ENCODE results near the gene NUP188. TPM values are rescaled to one million over a fixed set of nuclear protein-coding genes. Genes with fewer than 3 reads are reported as not detected.

Gene NUP188, protein sequence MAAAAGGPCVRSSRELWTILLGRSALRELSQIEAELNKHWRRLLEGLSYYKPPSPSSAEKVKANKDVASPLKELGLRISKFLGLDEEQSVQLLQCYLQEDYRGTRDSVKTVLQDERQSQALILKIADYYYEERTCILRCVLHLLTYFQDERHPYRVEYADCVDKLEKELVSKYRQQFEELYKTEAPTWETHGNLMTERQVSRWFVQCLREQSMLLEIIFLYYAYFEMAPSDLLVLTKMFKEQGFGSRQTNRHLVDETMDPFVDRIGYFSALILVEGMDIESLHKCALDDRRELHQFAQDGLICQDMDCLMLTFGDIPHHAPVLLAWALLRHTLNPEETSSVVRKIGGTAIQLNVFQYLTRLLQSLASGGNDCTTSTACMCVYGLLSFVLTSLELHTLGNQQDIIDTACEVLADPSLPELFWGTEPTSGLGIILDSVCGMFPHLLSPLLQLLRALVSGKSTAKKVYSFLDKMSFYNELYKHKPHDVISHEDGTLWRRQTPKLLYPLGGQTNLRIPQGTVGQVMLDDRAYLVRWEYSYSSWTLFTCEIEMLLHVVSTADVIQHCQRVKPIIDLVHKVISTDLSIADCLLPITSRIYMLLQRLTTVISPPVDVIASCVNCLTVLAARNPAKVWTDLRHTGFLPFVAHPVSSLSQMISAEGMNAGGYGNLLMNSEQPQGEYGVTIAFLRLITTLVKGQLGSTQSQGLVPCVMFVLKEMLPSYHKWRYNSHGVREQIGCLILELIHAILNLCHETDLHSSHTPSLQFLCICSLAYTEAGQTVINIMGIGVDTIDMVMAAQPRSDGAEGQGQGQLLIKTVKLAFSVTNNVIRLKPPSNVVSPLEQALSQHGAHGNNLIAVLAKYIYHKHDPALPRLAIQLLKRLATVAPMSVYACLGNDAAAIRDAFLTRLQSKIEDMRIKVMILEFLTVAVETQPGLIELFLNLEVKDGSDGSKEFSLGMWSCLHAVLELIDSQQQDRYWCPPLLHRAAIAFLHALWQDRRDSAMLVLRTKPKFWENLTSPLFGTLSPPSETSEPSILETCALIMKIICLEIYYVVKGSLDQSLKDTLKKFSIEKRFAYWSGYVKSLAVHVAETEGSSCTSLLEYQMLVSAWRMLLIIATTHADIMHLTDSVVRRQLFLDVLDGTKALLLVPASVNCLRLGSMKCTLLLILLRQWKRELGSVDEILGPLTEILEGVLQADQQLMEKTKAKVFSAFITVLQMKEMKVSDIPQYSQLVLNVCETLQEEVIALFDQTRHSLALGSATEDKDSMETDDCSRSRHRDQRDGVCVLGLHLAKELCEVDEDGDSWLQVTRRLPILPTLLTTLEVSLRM (N-terminal part only)
- total RNA-seq (ENCODE audit: unreplicated experiment) = 44.0 TPM
- long read RNA-seq, partial matches to known transcripts = 2 of 2 reads
- long read RNA-seq, other reads (novel, unspliced or antisense) = 0 of 2 reads

DNA sequence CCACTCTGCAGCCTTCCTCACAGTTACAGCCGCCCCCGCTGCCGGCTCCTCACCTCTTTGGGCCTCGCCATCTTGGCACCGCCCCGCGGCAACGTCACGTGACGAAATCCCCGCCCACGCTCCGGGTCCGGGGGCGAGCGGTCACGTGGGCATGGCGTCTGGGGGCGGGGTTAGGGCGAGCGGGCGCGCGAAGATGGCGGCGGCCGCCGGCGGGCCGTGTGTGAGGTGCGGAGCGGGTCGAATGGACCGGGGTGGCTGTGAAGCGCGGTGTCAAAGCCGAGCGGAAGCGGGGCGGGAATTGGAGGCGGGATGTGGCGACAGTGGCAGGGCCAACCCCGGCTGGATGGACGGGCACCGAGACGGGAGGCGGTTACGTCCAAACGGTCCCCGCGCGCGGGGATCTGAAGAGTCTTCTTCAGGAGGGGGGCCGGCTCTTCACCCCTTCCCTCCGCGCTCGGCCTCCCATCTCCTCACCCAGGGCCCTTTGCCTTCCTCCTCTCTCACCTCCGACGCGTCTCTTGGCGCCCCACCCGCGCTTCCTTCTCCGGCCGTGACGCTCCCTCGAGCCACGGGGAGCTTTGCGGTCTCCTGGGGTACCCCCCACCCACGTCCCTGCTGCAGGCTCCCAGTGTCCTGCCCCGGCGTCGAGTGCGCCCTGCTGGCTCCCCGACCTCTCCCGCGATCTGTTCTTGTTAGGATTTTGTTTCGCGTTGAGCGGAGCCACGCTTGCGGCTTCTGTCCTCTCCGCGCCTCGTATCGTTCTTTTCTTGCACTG lies at the start of gene NUP188, which contains the start of gene DOLK:
Gene NUP188 (plus strand): TSS at position 173 of the 775 bp plus-strand sequence. CDS start 21 bp downstream, at position 194.
Gene DOLK (minus strand): TSS at position 77 of the 775 bp plus-strand sequence. CDS start 300 bp downstream, outside the sequence.
- Mint-ChIP-seq H3K27ac (ENCODE audit: unreplicated experiment) (peak within 1 kb of the TSS; percentile 88), H3K36me3 (ENCODE audit: low read depth, unreplicated experiment) (peaks cover 14% of the 10 kb centered on the region), H3K27me3 (ENCODE audit: unreplicated experiment) (peaks cover 10% of the 10 kb centered on the region), H3K4me1 (ENCODE audit: unreplicated experiment) (peaks cover 20% of the 10 kb centered on the region), H3K9me3 (ENCODE audit: unreplicated experiment) (no peaks in the 10 kb centered on the region), H3K4me3 (ENCODE audit: unreplicated experiment) (peak within 1 kb of the TSS; percentile 97)
- TF ChIP-seq, protein P1, sequence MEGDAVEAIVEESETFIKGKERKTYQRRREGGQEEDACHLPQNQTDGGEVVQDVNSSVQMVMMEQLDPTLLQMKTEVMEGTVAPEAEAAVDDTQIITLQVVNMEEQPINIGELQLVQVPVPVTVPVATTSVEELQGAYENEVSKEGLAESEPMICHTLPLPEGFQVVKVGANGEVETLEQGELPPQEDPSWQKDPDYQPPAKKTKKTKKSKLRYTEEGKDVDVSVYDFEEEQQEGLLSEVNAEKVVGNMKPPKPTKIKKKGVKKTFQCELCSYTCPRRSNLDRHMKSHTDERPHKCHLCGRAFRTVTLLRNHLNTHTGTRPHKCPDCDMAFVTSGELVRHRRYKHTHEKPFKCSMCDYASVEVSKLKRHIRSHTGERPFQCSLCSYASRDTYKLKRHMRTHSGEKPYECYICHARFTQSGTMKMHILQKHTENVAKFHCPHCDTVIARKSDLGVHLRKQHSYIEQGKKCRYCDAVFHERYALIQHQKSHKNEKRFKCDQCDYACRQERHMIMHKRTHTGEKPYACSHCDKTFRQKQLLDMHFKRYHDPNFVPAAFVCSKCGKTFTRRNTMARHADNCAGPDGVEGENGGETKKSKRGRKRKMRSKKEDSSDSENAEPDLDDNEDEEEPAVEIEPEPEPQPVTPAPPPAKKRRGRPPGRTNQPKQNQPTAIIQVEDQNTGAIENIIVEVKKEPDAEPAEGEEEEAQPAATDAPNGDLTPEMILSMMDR (IDR thresholded peaks at IDR 0.05; ENCODE audit: unreplicated experiment) = no peak
- DNase-seq (ENCODE audit: low spot score) = peak; percentile 99

DNA sequence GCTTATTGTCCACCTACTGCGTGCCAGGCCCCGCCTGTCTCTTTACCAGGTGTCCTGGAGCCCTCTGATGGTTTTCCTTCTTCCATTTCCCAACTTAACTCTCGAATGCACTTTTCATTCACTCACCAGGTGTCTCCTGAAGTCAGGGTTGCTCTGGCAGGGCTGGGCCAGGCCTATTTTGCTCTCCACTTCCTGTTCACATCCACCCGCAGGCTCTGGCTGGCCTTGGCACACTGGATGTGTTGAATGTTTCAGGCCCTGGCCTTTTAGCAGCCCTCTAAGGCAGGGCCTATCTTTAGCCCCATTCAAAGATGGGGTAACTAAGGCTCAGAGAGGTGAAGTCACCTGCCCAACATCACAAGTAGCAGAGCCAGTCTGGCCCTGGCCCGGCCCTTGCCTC lies 49.1 kb upstream of the NUP188 start:
- Mint-ChIP-seq H3K36me3 (ENCODE audit: low read depth, unreplicated experiment) (peaks cover 7% of the 10 kb centered on the region), H3K9me3 (ENCODE audit: unreplicated experiment) (no peaks in the 10 kb centered on the region), H3K4me1 (ENCODE audit: unreplicated experiment) (peaks cover 4% of the 10 kb centered on the region), H3K27me3 (ENCODE audit: unreplicated experiment) (peaks cover 4% of the 10 kb centered on the region), H3K4me3 (ENCODE audit: unreplicated experiment) (no peak overlapping the region), H3K27ac (ENCODE audit: unreplicated experiment) (no peak overlapping the region)
- TF ChIP-seq, protein P1 (IDR thresholded peaks at IDR 0.05; ENCODE audit: unreplicated experiment) = no peak
- no peak for DNase-seq (ENCODE audit: low spot score)

DNA sequence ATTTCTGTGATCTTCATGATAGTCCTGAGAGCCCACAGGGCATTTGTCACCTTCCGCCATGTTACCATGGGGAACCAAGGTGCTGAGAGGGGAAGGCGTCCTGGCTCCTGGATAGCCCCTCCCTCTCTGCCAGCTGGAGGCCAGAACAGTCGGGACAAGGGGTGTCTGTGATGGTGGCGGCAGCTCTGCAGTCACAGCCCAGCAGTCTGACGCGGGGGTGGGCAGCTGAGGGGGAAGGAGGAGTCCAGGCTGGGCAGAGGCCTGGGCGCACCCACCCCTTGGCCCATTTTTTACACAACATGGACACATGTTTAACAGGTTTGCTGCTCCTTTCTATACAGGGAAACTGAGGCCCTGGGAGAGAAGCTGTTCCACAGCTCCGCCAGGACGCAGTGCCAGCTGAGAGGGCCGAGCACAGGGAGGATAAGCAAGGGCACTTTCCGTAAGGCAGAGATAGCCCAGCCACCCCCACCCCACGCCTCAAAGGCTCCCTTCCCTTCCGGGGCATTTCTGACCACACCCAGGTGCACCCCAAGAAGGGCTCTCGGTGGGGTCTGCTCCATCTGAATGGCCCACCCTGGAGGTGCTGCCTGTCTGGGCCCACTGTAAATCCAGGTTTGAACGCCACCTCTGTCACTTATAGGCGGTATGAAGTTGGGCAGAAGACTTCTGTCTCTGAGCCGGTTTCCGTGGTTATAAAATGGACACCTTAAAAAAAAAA lies 48.5 kb upstream of the NUP188 start:
- peaks cover 3% of the 10 kb centered on the region for H3K36me3 Mint-ChIP-seq (ENCODE audit: low read depth, unreplicated experiment)
- H3K27me3 Mint-ChIP-seq (ENCODE audit: unreplicated experiment) = peaks cover 4% of the 10 kb centered on the region
- H3K9me3 Mint-ChIP-seq (ENCODE audit: unreplicated experiment) = no peaks in the 10 kb centered on the region
- TF ChIP-seq, protein P1 (IDR thresholded peaks at IDR 0.05; ENCODE audit: unreplicated experiment) = no peak
- no peak for DNase-seq (ENCODE audit: low spot score)
- no peak overlapping the region for H3K27ac Mint-ChIP-seq (ENCODE audit: unreplicated experiment)
- H3K4me3 Mint-ChIP-seq (ENCODE audit: unreplicated experiment) = no peak overlapping the region
- peaks cover 4% of the 10 kb centered on the region for H3K4me1 Mint-ChIP-seq (ENCODE audit: unreplicated experiment)
